Dermis microvascular lymphatic vessel endothelial cell (primary cell): ENCODE results near the gene APPBP2. TPM values are rescaled to one million over a fixed set of nuclear protein-coding genes. Genes with fewer than 3 reads are reported as not detected.

ENCODE experiments used
- DNase-seq, 2 donors: peaks; one replicate each; pipeline versions ENCODE4 v3.0.0 to v3.0.0-alpha.2; 2010; ENCODE audit warnings: low read depth in 2 of 2
- total RNA-seq: library from RNA; depleted of rRNA; stranded (reverse); fragments of >200 nt; gene quantifications from 2 replicates; pipeline ENCODE4 v1.2.1, GENCODE V29; 2014

The APPBP2 gene
- total RNA-seq, 1 donor from 2014 or later = 29.7 TPM

GRCh38 chr17:60396412-60396811 lies 129.6 kb downstream of the APPBP2 start:
- DNase-seq = no peak

DNA sequence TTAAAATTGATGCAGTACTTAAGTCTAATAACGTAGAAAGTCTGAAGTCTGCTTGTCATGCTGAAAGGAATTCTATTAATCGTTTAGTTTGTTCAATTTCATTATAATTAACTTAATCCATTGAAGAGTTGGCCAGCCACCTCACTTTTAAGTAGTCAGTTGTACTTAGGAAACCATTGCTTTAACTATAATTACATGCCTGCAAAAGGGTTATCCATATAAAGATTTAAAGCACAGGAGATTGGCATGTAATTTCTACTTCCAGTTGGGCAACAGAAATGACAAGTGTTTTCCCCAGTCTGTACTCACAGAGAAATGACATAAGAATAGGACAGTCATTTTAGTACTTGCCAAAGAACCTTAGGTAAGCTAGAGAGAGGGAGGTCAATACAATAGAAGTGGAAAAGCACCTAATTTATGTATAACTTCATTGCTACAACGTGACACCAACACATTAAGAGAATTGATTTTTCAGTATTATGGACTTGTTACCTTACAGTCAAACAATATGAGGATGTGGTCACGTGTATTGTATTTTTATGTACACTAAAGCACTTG lies 130.5 kb downstream of the APPBP2 start:
- no peak for DNase-seq

DNA sequence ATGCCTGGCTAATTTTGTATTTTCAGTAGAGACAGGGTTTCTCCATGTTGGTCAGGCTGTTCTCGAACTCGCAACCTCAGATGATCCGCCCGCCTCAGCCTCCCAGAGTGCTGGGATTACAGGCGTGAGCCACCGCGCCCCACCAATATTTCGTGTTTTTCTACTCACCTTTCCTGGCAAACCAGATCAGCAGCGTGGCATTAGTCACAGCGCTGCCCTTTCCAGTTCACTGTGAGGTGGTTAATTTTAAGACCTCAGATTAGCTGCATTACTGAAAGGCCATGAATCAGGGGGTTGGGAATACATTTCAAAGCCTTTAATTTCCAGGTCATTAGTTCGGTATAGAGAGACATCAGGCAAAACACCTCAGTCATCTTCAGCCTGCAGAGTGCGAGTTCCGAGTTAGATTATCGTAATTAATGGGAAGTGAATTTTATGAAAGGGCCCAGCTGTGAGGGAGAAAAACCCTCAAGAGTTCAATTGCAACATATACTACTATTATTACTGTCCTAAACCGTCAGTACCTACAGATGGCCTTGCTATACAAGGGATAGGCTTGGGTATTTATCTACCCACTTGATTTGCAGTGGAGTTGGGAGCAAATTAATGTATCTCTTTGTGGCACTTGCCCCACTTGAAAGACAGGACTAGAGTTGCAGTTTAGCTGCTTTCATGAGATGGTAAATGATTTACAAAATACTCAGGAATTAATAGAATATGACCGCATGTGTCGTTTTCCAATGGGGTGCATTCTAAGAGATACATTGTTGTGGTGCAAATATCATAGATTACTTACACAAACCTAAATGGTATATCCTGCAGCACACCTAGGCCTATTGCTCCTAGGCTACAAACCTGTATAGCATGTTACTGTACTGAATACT lies 132.0 kb downstream of the APPBP2 start:
- DNase-seq = no peak

Other genes starting within 250 kb of the APPBP2 start
- gene USP32, start 134.1 kb downstream of the APPBP2 start, total RNA-seq = 37.6 and 53.9 TPM in 2 replicates
- gene CHCT1, start 103.8 kb downstream of the APPBP2 start, total RNA-seq = 0.13 TPM in 1 of 2 replicates, not detected in the other
- 15.8 and 22.6 TPM in 2 replicates for gene PPM1D, start 74.0 kb upstream of the APPBP2 start, total RNA-seq
- gene BCAS3, start 151.6 kb upstream of the APPBP2 start, total RNA-seq = 11.3 and 20.4 TPM in 2 replicates